Body of pancreas (tissue), 4 donors: ENCODE results near the gene KANK4. TPM values are rescaled to one million over a fixed set of nuclear protein-coding genes. Genes with fewer than 3 reads are reported as not detected.
A peak's percentile ranks its signal among the peaks of the same experiment; 100 is the strongest.

Experiments used
- ATAC-seq: fragments of 150-250 bp; one replicate; pipeline ENCODE4 v1.9.1; 2016
- DNase-seq, 4 donors: peaks; one replicate each; pipeline ENCODE4 v3.0.0-alpha.2; 2019
- H3K27ac ChIP-seq, 4 donors: fragments of 200-600 bp; sonication (generic); 1 replicate in 3 of 4; 2 replicates in 1 of 4; pipeline versions ENCODE4 v1.5.1 to v1.6.1; 2016 to 2019; ENCODE audit warnings: mild to moderate bottlenecking in 1 of 4, mixed read lengths in 1 of 4, moderate library complexity in 1 of 4
- H3K27me3 ChIP-seq, 2 donors: fragments of 200-600 bp; sonication (generic); one replicate each; pipeline ENCODE4 v1.6.0; 2016; ENCODE audit warnings: mild to moderate bottlenecking in 1 of 2
- H3K36me3 ChIP-seq, 2 donors: fragments of 200-600 bp; sonication (generic); replicated peaks in 1 of 2; 2 replicates each; pipeline ENCODE4 v1.5.1; 2016; ENCODE audit warnings: low read depth in 2 of 2; ENCODE audit not compliant: insufficient read depth in 1 of 2
- H3K4me1 ChIP-seq: fragments of 200-600 bp; sonication (generic); one replicate; pipeline ENCODE4 v1.6.0; 2016
- H3K4me3 ChIP-seq, 2 donors: fragments of 200-600 bp; sonication (generic); 1 replicate in 1 of 2; 2 replicates in 1 of 2; pipeline ENCODE4 v1.5.1; 2016 to 2019
- H3K9me3 ChIP-seq, 3 donors: fragments of 200-600 bp; sonication (generic); 1 replicate in 2 of 3; 2 replicates in 1 of 3; pipeline ENCODE4 v1.5.1; 2016
- POLR2A ChIP-seq, 3 donors: fragments of 450-650 bp; IDR thresholded peaks; one replicate each; pipeline ENCODE4 v1.6.1; 2016; ENCODE audit warnings: antibody characterized with exemption in 3 of 3, mild to moderate bottlenecking in 2 of 3
- WGBS, 2 donors: methylation state at CpG; one replicate each; pipeline ENCODE4 v1.1.5; 2017; 5-methylcytosine and 5-hydroxymethylcytosine counted together
- intact Hi-C: fragments of 100-400 bp; cut with DNase I; formaldehyde crosslinking; loops from one replicate; pipeline ENCODE4 v1.15.1; 2023
- total RNA-seq, 2 donors: library from RNA; depleted of rRNA; stranded (reverse); fragments of >200 nt; gene quantifications; one replicate each; pipeline ENCODE4 v1.1.0, GENCODE V29; 2016
- TF ChIP-seq, protein P1 (sequence below), 7 experiments: fragments of 450-650 bp in 4 of 7; fragments of 200-600 bp in 3 of 7; sonication (generic) in 3 of 7; IDR thresholded peaks; one replicate each; pipeline ENCODE4 v1.5.1; 2016 to 2019; ENCODE audit warnings: antibody characterized with exemption in 7 of 7

Gene KANK4
- 10 to 100 TPM in 1 of 2 donors, 1 to 10 TPM in 1; 9.1 to 23.7 TPM for total RNA-seq

DNA sequence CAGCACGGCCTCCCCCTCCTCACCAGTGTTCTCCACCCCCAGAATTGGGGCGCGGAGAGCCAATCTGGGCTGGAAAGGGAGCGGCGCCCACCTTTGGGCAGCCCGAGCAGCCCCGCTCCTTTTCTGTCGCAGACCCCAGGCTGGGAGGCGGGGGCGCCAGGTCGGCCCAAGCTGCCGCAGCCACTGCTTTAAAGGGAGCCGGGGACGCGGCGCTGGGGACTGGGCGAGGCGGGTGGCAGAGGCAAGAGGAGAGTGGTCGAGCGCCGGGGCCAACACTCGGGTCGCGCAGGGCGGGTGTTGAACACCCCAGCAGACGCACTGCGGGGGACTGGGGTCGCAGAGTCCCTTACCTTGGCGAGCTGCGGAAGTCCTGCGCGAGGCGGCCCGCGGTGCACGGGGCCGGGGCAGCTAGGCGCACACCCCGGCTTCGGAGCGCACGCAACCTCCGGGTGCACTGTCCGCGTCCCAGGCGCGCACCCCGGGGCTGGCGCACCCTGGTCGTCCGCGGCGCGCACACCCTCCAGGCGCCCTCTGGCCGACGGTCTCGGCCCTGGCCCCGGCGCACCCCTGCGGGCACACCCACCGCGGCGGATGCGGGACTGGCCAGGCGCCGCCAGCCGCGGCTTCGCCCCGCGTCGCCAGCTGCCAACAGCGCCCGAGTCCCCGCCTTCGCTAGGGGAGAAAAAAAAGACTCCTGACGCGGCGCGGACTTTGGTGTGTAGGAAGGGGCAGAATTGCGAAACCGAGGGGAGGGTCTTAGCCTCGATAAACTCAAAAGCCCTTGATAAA lies at the start of gene KANK4:
KANK4 (minus strand) TSS at position 679 of the 789 bp plus-strand sequence. CDS start 37,870 bp downstream, outside the sequence.
- H3K36me3 ChIP-seq, result no peaks in the 10 kb centered on the region
- DNase-seq (peak; percentile 46 to 70 (median 55)), ATAC-seq (peak; percentile 65)
- intact Hi-C loops, result no loop called here
- peak within 1 kb of the TSS; percentile 29 to 56 for H3K4me3 ChIP-seq
- WGBS, 2 donors, result 0% methylated on average over 45 to 82 of the region's 84 CpGs
- H3K9me3 ChIP-seq, result no peaks in the 10 kb centered on the region
- TF ChIP-seq, protein P1, sequence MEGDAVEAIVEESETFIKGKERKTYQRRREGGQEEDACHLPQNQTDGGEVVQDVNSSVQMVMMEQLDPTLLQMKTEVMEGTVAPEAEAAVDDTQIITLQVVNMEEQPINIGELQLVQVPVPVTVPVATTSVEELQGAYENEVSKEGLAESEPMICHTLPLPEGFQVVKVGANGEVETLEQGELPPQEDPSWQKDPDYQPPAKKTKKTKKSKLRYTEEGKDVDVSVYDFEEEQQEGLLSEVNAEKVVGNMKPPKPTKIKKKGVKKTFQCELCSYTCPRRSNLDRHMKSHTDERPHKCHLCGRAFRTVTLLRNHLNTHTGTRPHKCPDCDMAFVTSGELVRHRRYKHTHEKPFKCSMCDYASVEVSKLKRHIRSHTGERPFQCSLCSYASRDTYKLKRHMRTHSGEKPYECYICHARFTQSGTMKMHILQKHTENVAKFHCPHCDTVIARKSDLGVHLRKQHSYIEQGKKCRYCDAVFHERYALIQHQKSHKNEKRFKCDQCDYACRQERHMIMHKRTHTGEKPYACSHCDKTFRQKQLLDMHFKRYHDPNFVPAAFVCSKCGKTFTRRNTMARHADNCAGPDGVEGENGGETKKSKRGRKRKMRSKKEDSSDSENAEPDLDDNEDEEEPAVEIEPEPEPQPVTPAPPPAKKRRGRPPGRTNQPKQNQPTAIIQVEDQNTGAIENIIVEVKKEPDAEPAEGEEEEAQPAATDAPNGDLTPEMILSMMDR (IDR thresholded peaks at IDR 0.05), result peak in 2 of 7 experiments; percentile 16 to 35
- peak in 2 of 3 donors; percentile 11 to 16 for TF ChIP-seq POLR2A (IDR thresholded peaks at IDR 0.05)
- H3K4me1 ChIP-seq, result peaks cover 27% of the 10 kb centered on the region
- peak within 1 kb of the TSS; percentile 58 to 83 (median 74) for H3K27ac ChIP-seq
- no peaks in the 10 kb centered on the region for H3K27me3 ChIP-seq

DNA sequence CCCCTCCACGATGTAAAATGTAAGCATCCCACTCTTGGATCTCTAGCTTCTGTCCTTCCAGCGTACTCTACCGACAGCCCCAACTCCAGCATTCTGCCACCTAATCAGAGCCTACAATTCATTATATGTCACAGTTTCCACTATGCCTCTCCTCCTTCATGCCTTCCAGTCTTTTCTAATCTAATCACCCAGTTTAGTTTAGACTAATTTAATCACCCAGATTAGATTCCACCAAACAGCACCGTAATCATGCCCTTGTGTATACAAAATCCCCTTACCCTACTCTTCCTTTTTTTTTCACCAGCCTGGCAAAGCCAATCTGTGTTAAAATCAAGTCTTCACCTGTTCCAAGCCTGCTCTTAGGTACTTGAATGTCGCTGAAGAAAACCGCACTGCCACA lies 49.8 kb upstream of the KANK4 start:
- Histone ChIP-seq H3K27ac (no peak overlapping the region), H3K4me1 (no peaks in the 10 kb centered on the region), H3K27me3 (no peaks in the 10 kb centered on the region), H3K9me3 (no peaks in the 10 kb centered on the region), H3K4me3 (no peak overlapping the region), H3K36me3 (no peaks in the 10 kb centered on the region)
- TF ChIP-seq, protein P1 (IDR thresholded peaks at IDR 0.05), result no peak
- no peak for TF ChIP-seq POLR2A (IDR thresholded peaks at IDR 0.05)
- intact Hi-C loops, result no loop called here
- ATAC-seq, result no peak
- WGBS, 2 donors, result 79 to 83% methylated on average over 6 of the region's 6 CpGs
- no peak for DNase-seq

DNA sequence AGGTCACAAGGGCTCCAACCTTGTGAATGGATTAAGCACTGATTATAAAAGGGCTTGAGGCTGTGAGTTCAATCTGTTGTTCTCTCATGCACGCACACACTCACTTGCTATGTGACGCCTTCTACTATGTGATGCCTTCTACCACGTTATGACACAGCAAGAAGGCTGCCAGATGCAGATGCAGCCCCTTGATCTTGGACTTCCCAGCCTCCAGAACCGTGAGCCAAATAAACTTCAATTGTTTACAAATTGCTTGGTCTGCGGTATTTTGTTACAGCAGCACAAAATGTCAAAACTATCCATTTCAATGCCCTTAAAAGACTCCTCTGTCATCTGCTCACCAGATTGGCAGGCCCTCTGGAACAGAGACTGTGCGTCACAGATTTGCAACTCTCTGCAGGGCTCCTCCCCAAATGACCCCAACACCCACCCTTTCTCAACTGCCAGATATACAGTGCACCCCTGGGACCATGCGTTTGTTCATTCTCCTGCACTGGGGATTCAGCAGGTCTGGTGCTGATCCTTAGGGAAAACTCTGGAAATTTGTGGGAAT lies 47.8 kb upstream of the KANK4 start:
- WGBS, 2 donors, result 91 to 95% methylated on average over 6 to 7 of the region's 7 CpGs
- no peak overlapping the region for H3K4me3 ChIP-seq
- no peak overlapping the region for H3K27ac ChIP-seq
- DNase-seq (no peak), ATAC-seq (no peak)
- intact Hi-C loops, result no loop called here
- no peaks in the 10 kb centered on the region for H3K36me3 ChIP-seq
- no peak for TF ChIP-seq POLR2A (IDR thresholded peaks at IDR 0.05)
- TF ChIP-seq, protein P1 (IDR thresholded peaks at IDR 0.05), result no peak
- H3K9me3 ChIP-seq, result no peaks in the 10 kb centered on the region
- no peaks in the 10 kb centered on the region for H3K27me3 ChIP-seq
- H3K4me1 ChIP-seq, result peaks cover 11% of the 10 kb centered on the region

DNA sequence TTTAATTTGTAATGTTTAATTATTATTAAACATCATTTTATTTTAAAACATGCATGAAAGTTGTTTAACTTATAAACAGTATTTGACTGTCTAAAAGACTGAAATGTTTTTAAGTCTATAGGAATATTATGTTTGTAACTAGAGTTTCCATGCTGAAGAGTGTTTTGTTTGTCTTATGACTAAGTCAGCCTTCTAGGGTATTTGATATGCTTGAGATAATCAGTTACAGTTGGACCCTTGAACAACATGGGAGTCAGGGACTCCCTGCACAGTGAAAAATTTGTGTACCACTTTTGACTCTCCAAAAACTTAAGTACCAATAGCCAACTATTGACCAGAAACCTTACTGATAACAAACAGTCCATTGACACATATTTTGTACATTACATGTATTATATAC lies 45.5 kb upstream of the KANK4 start:
- DNase-seq (no peak), ATAC-seq (no peak)
- TF ChIP-seq, protein P1 (IDR thresholded peaks at IDR 0.05), result no peak
- no peak for TF ChIP-seq POLR2A (IDR thresholded peaks at IDR 0.05)
- intact Hi-C loops, result no loop called here
- H3K36me3 ChIP-seq, result no peaks in the 10 kb centered on the region
- H3K4me3 ChIP-seq, result no peak overlapping the region
- no peaks in the 10 kb centered on the region for H3K9me3 ChIP-seq
- H3K4me1 ChIP-seq, result peaks cover 23% of the 10 kb centered on the region
- H3K27me3 ChIP-seq, result no peaks in the 10 kb centered on the region
- no peak overlapping the region for H3K27ac ChIP-seq
